Upper lobe of left lung (tissue), 6 donors: ENCODE results near the gene TBC1D14. TPM values are rescaled to one million over a fixed set of nuclear protein-coding genes. Genes with fewer than 3 reads are reported as not detected.
A peak's percentile ranks its signal among the peaks of the same experiment; 100 is the strongest.

Experiments used
- ATAC-seq, 2 donors: fragments of 200-7000 bp; cut with Tn5 transposase; one replicate each; pipeline ENCODE4 v1.9.1; 2022; ENCODE audit warnings: mild to moderate bottlenecking in 2 of 2, moderate library complexity in 2 of 2; ENCODE audit not compliant: low FRiP score in 2 of 2
- DNase-seq, 2 donors: peaks; one replicate each; pipeline ENCODE4 v3.0.0-alpha.2; 2019 to 2020
- H3K27ac ChIP-seq, 4 donors: fragments of 200-600 bp; sonication (generic); one replicate each; pipeline ENCODE4 v1.5.1; 2016 to 2019
- H3K27me3 ChIP-seq, 4 donors: fragments of 200-600 bp; sonication (generic); one replicate each; pipeline ENCODE4 v1.5.1; 2017 to 2019
- H3K36me3 ChIP-seq, 4 donors: fragments of 200-600 bp; sonication (generic); one replicate each; pipeline ENCODE4 v1.5.1; 2016 to 2019
- H3K4me1 ChIP-seq, 4 donors: fragments of 200-600 bp; sonication (generic); one replicate each; pipeline ENCODE4 v1.5.1; 2018 to 2019
- H3K4me3 ChIP-seq, 4 donors: fragments of 200-600 bp; sonication (generic); one replicate each; pipeline ENCODE4 v1.5.1; 2017 to 2019; ENCODE audit warnings: mild to moderate bottlenecking in 2 of 4, moderate library complexity in 1 of 4
- H3K9me3 ChIP-seq, 4 donors: fragments of 200-600 bp; sonication (generic); one replicate each; pipeline ENCODE4 v1.5.1; 2018 to 2019
- EP300 ChIP-seq, 4 donors: sonication (generic); formaldehyde crosslinking; IDR thresholded peaks; one replicate each; pipeline ENCODE4 v1.5.1; 2017; ENCODE audit warnings: antibody characterized with exemption in 4 of 4, control low read depth in 2 of 4
- POLR2A ChIP-seq, 4 donors: fragments of 450-650 bp; IDR thresholded peaks; one replicate each; pipeline ENCODE4 v1.5.1; 2016 to 2017; ENCODE audit warnings: antibody characterized with exemption in 4 of 4, mild to moderate bottlenecking in 2 of 4
- POLR2AphosphoS5 ChIP-seq, 2 donors: sonication (generic); formaldehyde crosslinking; IDR thresholded peaks; one replicate each; pipeline ENCODE4 v1.5.1; 2017; ENCODE audit warnings: antibody characterized with exemption in 2 of 2
- WGBS, 2 donors: methylation state at CpG; one replicate each; pipeline ENCODE4 v1.1.5; 2017 to 2018; 5-methylcytosine and 5-hydroxymethylcytosine counted together
- total RNA-seq, 6 donors: library from RNA; depleted of rRNA in 4 of 6; stranded (reverse); fragments of >200 nt in 4 of 6; gene quantifications; one replicate each; pipeline versions ENCODE4 v1.1.0 to v1.2.1, GENCODE V29; 2016 to 2021
- TF ChIP-seq, protein P1 (sequence below), 6 experiments: fragments of 450-650 bp in 4 of 6; fragments of 200-600 bp in 2 of 6; sonication (generic) in 2 of 6; IDR thresholded peaks; one replicate each; pipeline ENCODE4 v1.5.1; 2016 to 2019; ENCODE audit warnings: antibody characterized with exemption in 6 of 6
- donor health status: DM: no; HTN: no; CAD: no; lungs with moderate emphysema.
- donor health status: DM: no; HTN: yes; CAD: no; lungs with severe emphysema.

The TBC1D14 gene
- total RNA-seq, 6 donors from 2014 or later, result 47.7 to 61.8 (median 57.8) TPM

- H3K27ac ChIP-seq, result peak overlapping the region; percentile 71 to 89 (median 87)
- no peaks in the 10 kb centered on the region for H3K27me3 ChIP-seq
- peak in 1 of 2 donors; percentile 76 for ATAC-seq
- DNase-seq, result peak in 1 of 2 donors; percentile 92
- no peak overlapping the region for H3K4me3 ChIP-seq
- TF ChIP-seq POLR2AphosphoS5 (IDR thresholded peaks at IDR 0.05), result peak; percentile 35 to 65
- TF ChIP-seq POLR2A (IDR thresholded peaks at IDR 0.05), result no peak
- TF ChIP-seq, protein P1, sequence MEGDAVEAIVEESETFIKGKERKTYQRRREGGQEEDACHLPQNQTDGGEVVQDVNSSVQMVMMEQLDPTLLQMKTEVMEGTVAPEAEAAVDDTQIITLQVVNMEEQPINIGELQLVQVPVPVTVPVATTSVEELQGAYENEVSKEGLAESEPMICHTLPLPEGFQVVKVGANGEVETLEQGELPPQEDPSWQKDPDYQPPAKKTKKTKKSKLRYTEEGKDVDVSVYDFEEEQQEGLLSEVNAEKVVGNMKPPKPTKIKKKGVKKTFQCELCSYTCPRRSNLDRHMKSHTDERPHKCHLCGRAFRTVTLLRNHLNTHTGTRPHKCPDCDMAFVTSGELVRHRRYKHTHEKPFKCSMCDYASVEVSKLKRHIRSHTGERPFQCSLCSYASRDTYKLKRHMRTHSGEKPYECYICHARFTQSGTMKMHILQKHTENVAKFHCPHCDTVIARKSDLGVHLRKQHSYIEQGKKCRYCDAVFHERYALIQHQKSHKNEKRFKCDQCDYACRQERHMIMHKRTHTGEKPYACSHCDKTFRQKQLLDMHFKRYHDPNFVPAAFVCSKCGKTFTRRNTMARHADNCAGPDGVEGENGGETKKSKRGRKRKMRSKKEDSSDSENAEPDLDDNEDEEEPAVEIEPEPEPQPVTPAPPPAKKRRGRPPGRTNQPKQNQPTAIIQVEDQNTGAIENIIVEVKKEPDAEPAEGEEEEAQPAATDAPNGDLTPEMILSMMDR (IDR thresholded peaks at IDR 0.05), result no peak
- TF ChIP-seq EP300 (IDR thresholded peaks at IDR 0.05), result peak in 2 of 4 donors; percentile 15 to 59
- no peaks in the 10 kb centered on the region for H3K9me3 ChIP-seq
- H3K4me1 ChIP-seq, result peaks cover 51 to 72% (median 54%) of the 10 kb centered on the region in 4 donors
- WGBS, 2 donors, result 43 to 56% methylated on average over 3 of the region's 3 CpGs
- H3K36me3 ChIP-seq, result peaks cover 6 to 19% (median 15%) of the 10 kb centered on the region in 4 donors
Observed at GRCh38 chr4:6920171-6920570, 10.5 kb downstream of the TBC1D14 start.

DNA sequence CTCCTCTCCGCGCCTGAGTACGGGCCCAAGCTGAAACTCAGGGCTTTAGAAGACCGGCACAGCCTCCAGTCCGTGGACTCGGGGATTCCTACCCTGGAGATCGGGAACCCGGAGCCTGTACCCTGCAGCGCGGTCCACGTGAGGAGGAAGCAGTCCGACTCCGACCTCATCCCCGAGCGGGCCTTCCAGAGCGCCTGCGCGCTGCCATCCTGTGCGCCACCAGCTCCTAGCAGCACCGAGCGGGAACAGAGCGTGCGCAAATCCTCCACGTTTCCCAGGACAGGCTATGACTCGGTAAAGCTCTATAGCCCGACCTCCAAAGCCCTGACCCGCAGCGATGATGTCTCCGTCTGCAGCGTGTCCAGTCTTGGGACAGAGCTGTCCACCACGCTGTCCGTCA, 13.9 kb downstream of the TBC1D14 start:
- ATAC-seq (no peak), DNase-seq (no peak)
- H3K4me3 ChIP-seq, result no peak overlapping the region
- peaks cover 36 to 72% (median 45%) of the 10 kb centered on the region in 4 donors for H3K4me1 ChIP-seq
- no peaks in the 10 kb centered on the region for H3K27me3 ChIP-seq
- H3K27ac ChIP-seq, result no peak overlapping the region
- H3K9me3 ChIP-seq, result no peaks in the 10 kb centered on the region
- WGBS, 2 donors, result 97 to 98% methylated on average over 25 to 31 of the region's 32 CpGs
- TF ChIP-seq POLR2A (IDR thresholded peaks at IDR 0.05), result no peak
- TF ChIP-seq, protein P1 (IDR thresholded peaks at IDR 0.05), result no peak
- no peak for TF ChIP-seq POLR2AphosphoS5 (IDR thresholded peaks at IDR 0.05)
- no peak for TF ChIP-seq EP300 (IDR thresholded peaks at IDR 0.05)
- peaks cover 6 to 20% (median 15%) of the 10 kb centered on the region in 4 donors for H3K36me3 ChIP-seq

DNA sequence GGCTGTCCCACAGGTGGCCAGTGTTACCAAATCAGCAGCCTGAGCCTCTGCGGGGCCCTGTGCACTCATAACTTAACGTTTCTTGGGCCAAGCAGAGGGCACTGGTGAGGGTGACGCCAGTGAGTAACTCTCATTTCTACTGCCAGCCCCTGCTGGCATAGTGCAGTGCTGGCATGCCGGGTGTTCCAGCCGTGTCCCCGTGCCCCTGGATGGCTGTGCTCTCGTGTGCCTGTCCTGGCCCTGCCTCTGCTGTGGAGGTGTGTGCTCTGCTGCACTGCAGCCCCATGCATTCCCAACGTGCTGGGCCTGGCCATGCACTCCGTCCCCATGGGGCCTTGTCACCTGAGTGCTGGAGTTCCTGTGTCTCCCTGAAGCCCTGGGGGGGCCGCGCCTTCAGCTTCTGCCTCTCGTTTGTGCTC, 14.7 kb downstream of the TBC1D14 start:
- no peak for DNase-seq

DNA sequence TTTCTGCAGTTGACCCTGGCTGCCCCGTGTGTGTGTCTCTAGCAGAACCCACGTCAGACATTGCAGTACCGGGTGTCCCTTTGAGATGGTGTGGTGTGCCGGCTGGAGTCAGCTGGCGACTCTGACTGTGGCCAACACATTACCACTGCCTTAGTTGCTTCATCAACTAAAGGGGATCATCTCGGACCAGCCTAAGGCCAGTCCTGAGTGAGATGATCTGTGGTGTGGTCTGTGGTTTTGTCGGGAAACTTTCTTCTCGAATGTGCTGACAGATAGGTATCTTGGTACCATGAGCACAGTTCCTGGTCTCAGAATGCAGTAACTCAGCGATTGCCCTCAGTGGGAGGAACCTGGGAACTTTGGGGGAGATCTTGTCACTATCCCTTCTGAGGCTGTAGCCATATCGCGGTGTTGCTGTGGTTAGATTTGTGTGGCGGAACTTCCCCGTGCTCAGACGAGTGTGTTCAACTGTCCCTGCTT, 15.8 kb downstream of the TBC1D14 start:
- H3K4me3 ChIP-seq, result no peak overlapping the region
- 65 to 69% methylated on average over 10 to 14 of the region's 14 CpGs for WGBS, 2 donors
- DNase-seq, result peak in 1 of 2 donors; percentile 74
- H3K9me3 ChIP-seq, result no peaks in the 10 kb centered on the region
- H3K27ac ChIP-seq, result peak overlapping the region; percentile 59 to 83 (median 82)
- H3K27me3 ChIP-seq, result no peaks in the 10 kb centered on the region
- ATAC-seq, result peak; percentile 49 to 56
- H3K4me1 ChIP-seq, result peaks cover 34 to 74% (median 48%) of the 10 kb centered on the region in 4 donors
- peaks cover 6 to 20% (median 15%) of the 10 kb centered on the region in 4 donors for H3K36me3 ChIP-seq
- peak in 1 of 4 donors; percentile 51 for TF ChIP-seq POLR2A (IDR thresholded peaks at IDR 0.05)
- TF ChIP-seq, protein P1 (IDR thresholded peaks at IDR 0.05), result no peak
- TF ChIP-seq POLR2AphosphoS5 (IDR thresholded peaks at IDR 0.05), result peak; percentile 39 to 83
- TF ChIP-seq EP300 (IDR thresholded peaks at IDR 0.05), result peak; percentile 36 to 86 (median 63)

More for the DNA sequence above, 14.7 kb downstream of the TBC1D14 start:
- peaks cover 6 to 20% (median 15%) of the 10 kb centered on the region in 4 donors for H3K36me3 ChIP-seq
- TF ChIP-seq POLR2A (IDR thresholded peaks at IDR 0.05), result no peak
- no peak for TF ChIP-seq EP300 (IDR thresholded peaks at IDR 0.05)
- TF ChIP-seq, protein P1 (IDR thresholded peaks at IDR 0.05), result no peak
- TF ChIP-seq POLR2AphosphoS5 (IDR thresholded peaks at IDR 0.05), result no peak
- H3K4me3 ChIP-seq, result no peak overlapping the region
- H3K27me3 ChIP-seq, result no peaks in the 10 kb centered on the region
- peak overlapping the region; percentile 59 to 83 (median 82) for H3K27ac ChIP-seq
- peaks cover 33 to 72% (median 45%) of the 10 kb centered on the region in 4 donors for H3K4me1 ChIP-seq
- 91 to 94% methylated on average over 8 to 9 of the region's 12 CpGs for WGBS, 2 donors
- no peaks in the 10 kb centered on the region for H3K9me3 ChIP-seq
- ATAC-seq, result no peak
